ENCODE results near the gene DNASE1.

The DNASE1 gene

GRCh38 chr16:3696425-3697218 lies 42.1 kb downstream of the DNASE1 start:
- Mint-ChIP-seq H3K4me3 (no peak overlapping the region), H3K9me3 (no peaks in the 10 kb centered on the region), H3K36me3 (no peaks in the 10 kb centered on the region), H3K27me3 (no peaks in the 10 kb centered on the region), H3K27ac (no peak overlapping the region), H3K4me1 (peaks cover 14% of the 10 kb centered on the region)

GRCh38 chr16:3698941-3699340 lies 44.5 kb downstream of the DNASE1 start:
- peaks cover 9% of the 10 kb centered on the region for H3K4me1 Mint-ChIP-seq
- peaks cover 2% of the 10 kb centered on the region for H3K36me3 Mint-ChIP-seq
- H3K4me3 Mint-ChIP-seq: no peak overlapping the region
- no peak overlapping the region for H3K27ac Mint-ChIP-seq
- no peaks in the 10 kb centered on the region for H3K27me3 Mint-ChIP-seq
- H3K9me3 Mint-ChIP-seq: no peaks in the 10 kb centered on the region

DNA sequence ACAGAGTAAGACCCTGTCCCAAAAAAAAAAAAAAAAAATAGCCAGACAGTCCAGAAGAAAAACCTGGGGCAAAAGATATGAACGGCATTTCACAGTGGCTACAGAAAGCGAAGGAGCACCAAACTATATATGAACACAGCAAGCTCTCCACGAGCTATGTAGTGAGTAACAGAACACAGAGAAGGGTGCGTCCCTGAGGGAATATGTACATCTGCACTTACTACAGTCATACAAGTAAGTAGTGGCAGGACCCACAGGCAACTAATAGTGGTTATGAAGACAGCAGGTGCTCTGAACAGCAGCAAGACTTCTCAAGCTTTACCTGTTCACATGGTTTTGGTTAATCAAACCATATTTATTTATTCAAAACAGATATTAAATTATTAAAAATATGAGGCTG lies 47.0 kb downstream of the DNASE1 start:
- H3K36me3 Mint-ChIP-seq: peaks cover 4% of the 10 kb centered on the region
- H3K4me1 Mint-ChIP-seq: peaks cover 14% of the 10 kb centered on the region

GRCh38 chr16:3702082-3702481 lies 47.6 kb downstream of the DNASE1 start:
- Mint-ChIP-seq H3K4me3 (no peak overlapping the region), H3K9me3 (no peaks in the 10 kb centered on the region), H3K27me3 (no peaks in the 10 kb centered on the region), H3K36me3 (peaks cover 4% of the 10 kb centered on the region), H3K4me1 (peaks cover 14% of the 10 kb centered on the region), H3K27ac (no peak overlapping the region)

More for the DNA sequence above, 47.0 kb downstream of the DNASE1 start:
- Mint-ChIP-seq H3K27ac (no peak overlapping the region), H3K27me3 (no peaks in the 10 kb centered on the region), H3K4me3 (no peak overlapping the region), H3K9me3 (no peaks in the 10 kb centered on the region)

- Mint-ChIP-seq H3K4me1 (peaks cover 10% of the 10 kb centered on the region), H3K27me3 (no peaks in the 10 kb centered on the region), H3K27ac (no peak overlapping the region), H3K9me3 (no peaks in the 10 kb centered on the region), H3K36me3 (peaks cover 4% of the 10 kb centered on the region), H3K4me3 (no peak overlapping the region)
Observed at GRCh38 chr16:3706253-3707012, 51.9 kb downstream of the DNASE1 start.

All from activated naive CD4-positive, alpha-beta T cell treated with anti-CD3 and anti-CD28 coated beads, Interleukin-2, amount 50 U/mL, for 24 hours (primary cell).